Esophagus squamous epithelium (tissue), 4 donors: ENCODE results near the gene LDB2.

ENCODE experiments used
- POLR2A ChIP-seq, 4 donors: fragments of 450-650 bp; IDR thresholded peaks; one replicate each; pipeline ENCODE4 v1.6.1; 2017; ENCODE audit warnings: antibody characterized with exemption in 4 of 4, mild to moderate bottlenecking in 4 of 4, moderate library complexity in 3 of 4
- TF ChIP-seq, protein P1 (sequence below), 6 experiments: fragments of 450-650 bp in 4 of 6; fragments of 200-600 bp in 2 of 6; sonication (generic) in 2 of 6; IDR thresholded peaks; one replicate each; pipeline ENCODE4 v1.5.1; 2016 to 2019; ENCODE audit warnings: antibody characterized with exemption in 6 of 6, mild to moderate bottlenecking in 4 of 6, moderate library complexity in 4 of 6

DNA sequence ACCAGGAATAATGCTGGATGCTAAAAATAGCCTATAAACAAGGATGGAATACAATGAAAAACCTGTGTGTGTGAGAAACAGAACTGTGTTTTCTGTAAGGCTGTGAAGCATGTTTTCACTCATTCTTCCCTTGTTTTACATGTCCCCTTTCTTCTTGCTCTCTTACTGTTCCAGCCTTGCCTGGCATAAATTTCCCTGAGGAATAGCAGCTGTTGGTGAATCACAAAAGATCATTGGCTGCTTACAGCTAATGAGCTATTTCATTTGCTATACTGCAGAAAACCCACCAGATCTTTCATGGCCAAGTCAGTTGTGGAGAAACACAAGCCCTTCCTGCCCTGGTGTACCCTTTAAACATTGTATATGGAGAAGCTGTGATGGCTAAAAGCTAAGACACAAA is 91.1 kb downstream of the LDB2 start:
- TF ChIP-seq, protein P1, sequence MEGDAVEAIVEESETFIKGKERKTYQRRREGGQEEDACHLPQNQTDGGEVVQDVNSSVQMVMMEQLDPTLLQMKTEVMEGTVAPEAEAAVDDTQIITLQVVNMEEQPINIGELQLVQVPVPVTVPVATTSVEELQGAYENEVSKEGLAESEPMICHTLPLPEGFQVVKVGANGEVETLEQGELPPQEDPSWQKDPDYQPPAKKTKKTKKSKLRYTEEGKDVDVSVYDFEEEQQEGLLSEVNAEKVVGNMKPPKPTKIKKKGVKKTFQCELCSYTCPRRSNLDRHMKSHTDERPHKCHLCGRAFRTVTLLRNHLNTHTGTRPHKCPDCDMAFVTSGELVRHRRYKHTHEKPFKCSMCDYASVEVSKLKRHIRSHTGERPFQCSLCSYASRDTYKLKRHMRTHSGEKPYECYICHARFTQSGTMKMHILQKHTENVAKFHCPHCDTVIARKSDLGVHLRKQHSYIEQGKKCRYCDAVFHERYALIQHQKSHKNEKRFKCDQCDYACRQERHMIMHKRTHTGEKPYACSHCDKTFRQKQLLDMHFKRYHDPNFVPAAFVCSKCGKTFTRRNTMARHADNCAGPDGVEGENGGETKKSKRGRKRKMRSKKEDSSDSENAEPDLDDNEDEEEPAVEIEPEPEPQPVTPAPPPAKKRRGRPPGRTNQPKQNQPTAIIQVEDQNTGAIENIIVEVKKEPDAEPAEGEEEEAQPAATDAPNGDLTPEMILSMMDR (IDR thresholded peaks at IDR 0.05): no peak
- no peak for TF ChIP-seq POLR2A (IDR thresholded peaks at IDR 0.05)
